Peyer's patch (tissue), 4 donors: Measurements from ENCODE around the gene ITGA5.

Experiments
- CTCF ChIP-seq, 6 experiments: fragments of 450-650 bp in 4 of 6; fragments of 200-600 bp in 2 of 6; sonication (generic) in 1 of 6; IDR thresholded peaks; one replicate each; pipeline ENCODE4 v1.5.1; 2017 to 2019; ENCODE audit warnings: antibody characterized with exemption in 6 of 6, mild to moderate bottlenecking in 3 of 6, moderate library complexity in 1 of 6
- POLR2A ChIP-seq, 2 donors: fragments of 450-650 bp; IDR thresholded peaks; one replicate each; pipeline ENCODE4 v1.5.1; 2017; ENCODE audit warnings: antibody characterized with exemption in 2 of 2, mild to moderate bottlenecking in 2 of 2, moderate library complexity in 2 of 2

DNA sequence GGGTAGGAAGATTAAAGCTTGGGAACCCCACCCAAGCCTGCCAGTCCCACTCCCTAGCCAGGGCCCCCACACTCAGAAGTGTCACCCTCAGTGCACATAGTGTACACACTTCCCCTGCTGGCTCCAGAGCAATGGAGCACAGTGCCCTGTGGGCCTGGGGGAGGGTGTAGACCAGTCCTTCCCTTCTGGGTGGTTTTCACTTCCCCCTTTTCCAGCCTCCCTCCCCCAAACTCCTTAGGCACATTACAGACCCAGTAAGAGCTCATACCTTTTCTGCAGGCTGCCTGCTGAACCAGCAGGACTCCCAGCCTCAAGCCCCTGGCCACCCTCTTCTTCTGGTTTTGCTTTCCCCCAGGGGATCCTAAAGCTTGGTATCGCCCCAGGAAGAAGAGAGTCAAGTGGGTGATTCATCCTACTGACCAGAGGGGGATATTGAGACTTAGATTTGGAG, 34.5 kb downstream of the ITGA5 start, which contains the start of gene ZNF385A:
- TF ChIP-seq CTCF (IDR thresholded peaks at IDR 0.05) (no peak), POLR2A (IDR thresholded peaks at IDR 0.05) (no peak)
